ENCODE data around the gene PPFIBP2.

PPFIBP2 gene

GRCh38 chr11:7485186-7486097, 28.4 kb upstream of the PPFIBP2 start, which contains the start of gene OLFML1:
Gene OLFML1, plus strand, starts transcription at chr11:7485506. Its CDS starts 370 bp downstream, at chr11:7485876.
- no peak for TF ChIP-seq ZC3H10 (CRISPR knock-in tag; IDR thresholded peaks at IDR 0.05)
- TF ChIP-seq BACH2 (CRISPR knock-in tag; IDR thresholded peaks at IDR 0.05; ENCODE audit: borderline replicate concordance) = no peak
- TF ChIP-seq SNAI2 (CRISPR knock-in tag; IDR thresholded peaks at IDR 0.05) = no peak
- ATAC-seq = no peak

DNA sequence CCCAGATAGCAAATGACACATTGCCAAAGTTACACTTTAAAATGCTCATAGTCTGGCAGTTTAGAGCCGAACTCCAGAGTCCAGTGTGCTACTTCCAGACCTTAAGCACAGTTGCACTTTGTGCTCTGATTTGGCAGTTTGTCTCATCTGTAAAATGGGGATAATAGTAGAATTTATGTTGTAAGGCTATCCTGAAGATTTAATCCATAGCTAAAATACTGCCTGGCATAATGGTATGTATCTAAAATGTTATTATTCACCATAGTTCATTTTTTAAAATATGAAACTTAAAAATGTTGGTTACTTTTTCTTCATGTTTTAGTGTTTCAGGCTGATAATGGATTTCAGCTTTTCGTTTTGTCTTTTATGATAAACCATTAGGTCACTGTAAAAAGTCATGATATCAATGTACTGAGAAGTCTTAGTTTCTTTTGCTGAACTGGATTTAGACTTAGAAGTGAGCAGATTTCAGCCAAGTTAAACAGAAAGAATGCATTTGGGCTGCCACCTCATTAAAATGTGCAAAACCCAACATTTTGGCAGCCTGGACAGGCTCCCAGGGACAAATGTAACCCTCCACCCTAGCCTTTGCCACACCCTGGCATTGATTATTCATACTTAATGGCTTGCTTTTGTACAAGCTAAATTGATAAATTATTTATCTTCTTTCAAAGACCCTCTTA, 27.6 kb upstream of the PPFIBP2 start:
- no peak for ATAC-seq
- TF ChIP-seq ZNF70 (CRISPR knock-in tag; IDR thresholded peaks at IDR 0.05) (no peak), TCF4 (CRISPR knock-in tag; IDR thresholded peaks at IDR 0.05; ENCODE audit: borderline replicate concordance) (no peak), SNAI2 (CRISPR knock-in tag; IDR thresholded peaks at IDR 0.05) (no peak), GLIS3 (CRISPR knock-in tag; IDR thresholded peaks at IDR 0.05) (no peak), ZFP30 (CRISPR knock-in tag; IDR thresholded peaks at IDR 0.05) (no peak), ZFP3 (CRISPR knock-in tag; IDR thresholded peaks at IDR 0.05) (no peak), ZC3H10 (CRISPR knock-in tag; IDR thresholded peaks at IDR 0.05) (no peak), ESRRG (CRISPR knock-in tag; IDR thresholded peaks at IDR 0.05) (no peak)
- TF ChIP-seq, protein P1, sequence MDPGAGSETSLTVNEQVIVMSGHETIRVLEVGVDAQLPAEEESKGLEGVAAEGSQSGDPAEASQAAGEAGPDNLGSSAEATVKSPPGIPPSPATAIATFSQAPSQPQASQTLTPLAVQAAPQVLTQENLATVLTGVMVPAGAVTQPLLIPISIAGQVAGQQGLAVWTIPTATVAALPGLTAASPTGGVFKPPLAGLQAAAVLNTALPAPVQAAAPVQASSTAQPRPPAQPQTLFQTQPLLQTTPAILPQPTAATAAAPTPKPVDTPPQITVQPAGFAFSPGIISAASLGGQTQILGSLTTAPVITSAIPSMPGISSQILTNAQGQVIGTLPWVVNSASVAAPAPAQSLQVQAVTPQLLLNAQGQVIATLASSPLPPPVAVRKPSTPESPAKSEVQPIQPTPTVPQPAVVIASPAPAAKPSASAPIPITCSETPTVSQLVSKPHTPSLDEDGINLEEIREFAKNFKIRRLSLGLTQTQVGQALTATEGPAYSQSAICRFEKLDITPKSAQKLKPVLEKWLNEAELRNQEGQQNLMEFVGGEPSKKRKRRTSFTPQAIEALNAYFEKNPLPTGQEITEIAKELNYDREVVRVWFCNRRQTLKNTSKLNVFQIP (CRISPR knock-in tag; IDR thresholded peaks at IDR 0.05; ENCODE audit: borderline replicate concordance, low read depth) = no peak

DNA sequence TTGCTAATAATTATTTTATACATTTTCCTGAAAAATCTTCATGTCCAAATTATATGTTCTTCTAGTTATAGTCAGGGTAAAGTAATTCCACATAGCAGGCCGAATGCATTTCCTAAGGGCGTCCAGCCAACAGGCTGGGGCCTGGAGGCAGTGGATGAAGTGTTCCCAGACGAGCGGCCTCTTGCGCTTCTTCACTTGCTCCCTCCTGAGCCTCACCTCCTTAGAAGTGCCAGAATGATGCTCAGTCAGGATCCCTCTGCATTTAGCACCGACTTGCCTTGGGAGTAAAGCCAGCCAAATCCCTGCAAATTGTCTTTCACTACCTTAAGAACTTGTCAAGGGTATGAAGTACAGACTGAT, 27.0 kb upstream of the PPFIBP2 start:
- no peak for ATAC-seq
- TF ChIP-seq ZFP30 (CRISPR knock-in tag; IDR thresholded peaks at IDR 0.05) (no peak), ZFP3 (CRISPR knock-in tag; IDR thresholded peaks at IDR 0.05) (no peak), ZC3H10 (CRISPR knock-in tag; IDR thresholded peaks at IDR 0.05) (no peak), BACH2 (CRISPR knock-in tag; IDR thresholded peaks at IDR 0.05; ENCODE audit: borderline replicate concordance) (no peak), GLIS3 (CRISPR knock-in tag; IDR thresholded peaks at IDR 0.05) (no peak)
- TF ChIP-seq, protein P2, sequence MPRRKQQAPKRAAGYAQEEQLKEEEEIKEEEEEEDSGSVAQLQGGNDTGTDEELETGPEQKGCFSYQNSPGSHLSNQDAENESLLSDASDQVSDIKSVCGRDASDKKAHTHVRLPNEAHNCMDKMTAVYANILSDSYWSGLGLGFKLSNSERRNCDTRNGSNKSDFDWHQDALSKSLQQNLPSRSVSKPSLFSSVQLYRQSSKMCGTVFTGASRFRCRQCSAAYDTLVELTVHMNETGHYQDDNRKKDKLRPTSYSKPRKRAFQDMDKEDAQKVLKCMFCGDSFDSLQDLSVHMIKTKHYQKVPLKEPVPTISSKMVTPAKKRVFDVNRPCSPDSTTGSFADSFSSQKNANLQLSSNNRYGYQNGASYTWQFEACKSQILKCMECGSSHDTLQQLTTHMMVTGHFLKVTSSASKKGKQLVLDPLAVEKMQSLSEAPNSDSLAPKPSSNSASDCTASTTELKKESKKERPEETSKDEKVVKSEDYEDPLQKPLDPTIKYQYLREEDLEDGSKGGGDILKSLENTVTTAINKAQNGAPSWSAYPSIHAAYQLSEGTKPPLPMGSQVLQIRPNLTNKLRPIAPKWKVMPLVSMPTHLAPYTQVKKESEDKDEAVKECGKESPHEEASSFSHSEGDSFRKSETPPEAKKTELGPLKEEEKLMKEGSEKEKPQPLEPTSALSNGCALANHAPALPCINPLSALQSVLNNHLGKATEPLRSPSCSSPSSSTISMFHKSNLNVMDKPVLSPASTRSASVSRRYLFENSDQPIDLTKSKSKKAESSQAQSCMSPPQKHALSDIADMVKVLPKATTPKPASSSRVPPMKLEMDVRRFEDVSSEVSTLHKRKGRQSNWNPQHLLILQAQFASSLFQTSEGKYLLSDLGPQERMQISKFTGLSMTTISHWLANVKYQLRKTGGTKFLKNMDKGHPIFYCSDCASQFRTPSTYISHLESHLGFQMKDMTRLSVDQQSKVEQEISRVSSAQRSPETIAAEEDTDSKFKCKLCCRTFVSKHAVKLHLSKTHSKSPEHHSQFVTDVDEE (CRISPR knock-in tag; IDR thresholded peaks at IDR 0.05) = no peak

DNA sequence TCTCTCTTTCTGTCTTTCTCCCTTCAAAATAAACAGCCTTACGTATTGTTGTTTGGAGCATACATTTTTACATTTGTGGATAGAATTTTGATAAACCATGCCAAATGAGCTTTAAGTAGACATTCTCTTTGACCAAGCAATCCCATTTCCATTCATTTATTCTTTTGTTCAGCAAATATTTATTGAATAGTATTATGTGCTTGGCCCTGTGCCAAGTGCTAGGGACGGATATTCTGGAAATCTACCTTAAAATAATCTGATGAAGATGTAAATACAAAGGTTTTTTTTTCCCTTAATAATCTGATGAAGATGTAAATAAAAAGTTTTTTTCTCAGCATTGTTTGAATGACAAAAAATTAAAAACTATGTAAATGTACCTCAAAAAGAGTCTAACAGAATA, 26.4 kb upstream of the PPFIBP2 start:
- no peak for TF ChIP-seq ZNF8 (CRISPR knock-in tag; IDR thresholded peaks at IDR 0.05)
- no peak for TF ChIP-seq PATZ1 (CRISPR knock-in tag; IDR thresholded peaks at IDR 0.05; ENCODE audit: borderline replicate concordance)
- no peak for TF ChIP-seq ZNF565 (CRISPR knock-in tag; conservative IDR thresholded peaks at IDR 0.05; ENCODE audit: low read depth)
- TF ChIP-seq ISL1 (CRISPR knock-in tag; IDR thresholded peaks at IDR 0.05) = no peak
- no peak for TF ChIP-seq ARNTL (CRISPR knock-in tag; IDR thresholded peaks at IDR 0.05; ENCODE audit: borderline replicate concordance, low read depth)
- no peak for TF ChIP-seq ZC3H10 (CRISPR knock-in tag; IDR thresholded peaks at IDR 0.05)
- no peak for TF ChIP-seq SNAI2 (CRISPR knock-in tag; IDR thresholded peaks at IDR 0.05)
- TF ChIP-seq TOX (CRISPR knock-in tag; IDR thresholded peaks at IDR 0.05; ENCODE audit: borderline replicate concordance) = no peak
- TF ChIP-seq CREB5 (CRISPR knock-in tag; IDR thresholded peaks at IDR 0.05; ENCODE audit: low read depth) = no peak
- ATAC-seq = no peak

All from SK-N-SH treated with all-trans-retinoic acid at 6 μM for 48 hours (cell line).